ENCODE results near the gene CAMSAP2.
A peak's percentile ranks its signal among the peaks of the same experiment; 100 is the strongest.

Gene CAMSAP2, protein sequence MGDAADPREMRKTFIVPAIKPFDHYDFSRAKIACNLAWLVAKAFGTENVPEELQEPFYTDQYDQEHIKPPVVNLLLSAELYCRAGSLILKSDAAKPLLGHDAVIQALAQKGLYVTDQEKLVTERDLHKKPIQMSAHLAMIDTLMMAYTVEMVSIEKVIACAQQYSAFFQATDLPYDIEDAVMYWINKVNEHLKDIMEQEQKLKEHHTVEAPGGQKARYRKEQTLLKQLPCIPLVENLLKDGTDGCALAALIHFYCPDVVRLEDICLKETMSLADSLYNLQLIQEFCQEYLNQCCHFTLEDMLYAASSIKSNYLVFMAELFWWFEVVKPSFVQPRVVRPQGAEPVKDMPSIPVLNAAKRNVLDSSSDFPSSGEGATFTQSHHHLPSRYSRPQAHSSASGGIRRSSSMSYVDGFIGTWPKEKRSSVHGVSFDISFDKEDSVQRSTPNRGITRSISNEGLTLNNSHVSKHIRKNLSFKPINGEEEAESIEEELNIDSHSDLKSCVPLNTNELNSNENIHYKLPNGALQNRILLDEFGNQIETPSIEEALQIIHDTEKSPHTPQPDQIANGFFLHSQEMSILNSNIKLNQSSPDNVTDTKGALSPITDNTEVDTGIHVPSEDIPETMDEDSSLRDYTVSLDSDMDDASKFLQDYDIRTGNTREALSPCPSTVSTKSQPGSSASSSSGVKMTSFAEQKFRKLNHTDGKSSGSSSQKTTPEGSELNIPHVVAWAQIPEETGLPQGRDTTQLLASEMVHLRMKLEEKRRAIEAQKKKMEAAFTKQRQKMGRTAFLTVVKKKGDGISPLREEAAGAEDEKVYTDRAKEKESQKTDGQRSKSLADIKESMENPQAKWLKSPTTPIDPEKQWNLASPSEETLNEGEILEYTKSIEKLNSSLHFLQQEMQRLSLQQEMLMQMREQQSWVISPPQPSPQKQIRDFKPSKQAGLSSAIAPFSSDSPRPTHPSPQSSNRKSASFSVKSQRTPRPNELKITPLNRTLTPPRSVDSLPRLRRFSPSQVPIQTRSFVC (N-terminal part only)

DNA sequence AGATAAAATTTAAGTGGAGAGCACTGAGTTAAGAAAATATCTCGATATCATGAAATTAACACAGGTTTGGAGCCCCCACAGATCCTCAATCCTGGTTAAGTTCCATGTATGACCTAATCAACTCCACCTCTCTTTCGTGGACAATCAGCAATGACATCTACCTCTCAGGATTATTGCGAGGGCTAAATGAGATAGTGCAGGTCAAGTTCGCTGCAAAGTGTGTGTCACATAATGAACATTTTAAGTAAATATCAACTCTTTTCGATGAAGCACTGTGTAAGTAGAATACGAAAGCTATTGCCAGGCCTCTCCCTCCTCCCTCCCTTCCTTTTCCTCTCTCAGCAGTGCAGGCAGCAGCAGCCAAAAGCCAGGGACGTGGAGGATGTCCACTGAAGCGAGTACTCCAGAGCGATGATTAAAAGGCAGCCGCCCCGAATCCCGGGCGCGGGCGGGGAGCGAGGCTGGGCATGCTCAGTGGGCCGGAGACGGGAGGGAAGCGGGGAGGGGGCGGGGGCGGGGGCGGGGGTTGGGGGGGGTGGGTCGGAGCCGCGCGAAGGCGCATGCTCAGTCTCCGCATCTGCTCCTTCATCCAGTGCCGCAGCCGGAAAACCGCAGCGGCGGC lies at the start of gene CAMSAP2:
Gene CAMSAP2 (plus strand): TSS at position 567 of the 622 bp plus-strand sequence. CDS start 935 bp downstream, outside the sequence.
- H3K9me3 Mint-ChIP-seq = no peaks in the 10 kb centered on the region
- TF ChIP-seq, protein P1, sequence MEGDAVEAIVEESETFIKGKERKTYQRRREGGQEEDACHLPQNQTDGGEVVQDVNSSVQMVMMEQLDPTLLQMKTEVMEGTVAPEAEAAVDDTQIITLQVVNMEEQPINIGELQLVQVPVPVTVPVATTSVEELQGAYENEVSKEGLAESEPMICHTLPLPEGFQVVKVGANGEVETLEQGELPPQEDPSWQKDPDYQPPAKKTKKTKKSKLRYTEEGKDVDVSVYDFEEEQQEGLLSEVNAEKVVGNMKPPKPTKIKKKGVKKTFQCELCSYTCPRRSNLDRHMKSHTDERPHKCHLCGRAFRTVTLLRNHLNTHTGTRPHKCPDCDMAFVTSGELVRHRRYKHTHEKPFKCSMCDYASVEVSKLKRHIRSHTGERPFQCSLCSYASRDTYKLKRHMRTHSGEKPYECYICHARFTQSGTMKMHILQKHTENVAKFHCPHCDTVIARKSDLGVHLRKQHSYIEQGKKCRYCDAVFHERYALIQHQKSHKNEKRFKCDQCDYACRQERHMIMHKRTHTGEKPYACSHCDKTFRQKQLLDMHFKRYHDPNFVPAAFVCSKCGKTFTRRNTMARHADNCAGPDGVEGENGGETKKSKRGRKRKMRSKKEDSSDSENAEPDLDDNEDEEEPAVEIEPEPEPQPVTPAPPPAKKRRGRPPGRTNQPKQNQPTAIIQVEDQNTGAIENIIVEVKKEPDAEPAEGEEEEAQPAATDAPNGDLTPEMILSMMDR (IDR thresholded peaks at IDR 0.05; ENCODE audit: unreplicated experiment in 3 of 3) = no peak
- peak within 1 kb of the TSS; percentile 99 for H3K27ac Mint-ChIP-seq
- peaks cover 3% of the 10 kb centered on the region for H3K36me3 Mint-ChIP-seq (ENCODE audit: low read depth)
- H3K27me3 Mint-ChIP-seq (ENCODE audit: low read depth) = no peaks in the 10 kb centered on the region
- peaks cover 42% of the 10 kb centered on the region for H3K4me1 Mint-ChIP-seq
- H3K4me3 Mint-ChIP-seq = peak within 1 kb of the TSS; percentile 97 to 100 (median 98)

DNA sequence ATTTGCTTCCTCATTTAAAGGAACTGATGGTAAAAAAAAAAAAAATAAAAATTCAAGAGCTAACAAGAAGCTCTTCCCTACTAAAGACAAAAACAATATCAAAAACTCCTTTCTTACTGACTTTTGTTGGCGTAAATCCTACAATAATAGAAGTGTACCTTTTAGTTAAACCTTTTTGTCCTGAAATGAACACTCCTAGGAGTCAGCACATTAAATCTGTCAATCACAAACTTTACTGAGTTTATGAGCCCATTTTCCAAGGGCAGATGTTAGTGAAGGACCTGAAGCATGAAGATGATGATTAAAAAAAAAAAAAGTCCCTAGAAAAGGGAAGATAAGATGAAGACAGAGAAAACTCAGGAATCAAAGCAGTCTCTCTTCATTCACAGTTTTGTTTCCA lies 46.4 kb upstream of the CAMSAP2 start:
- Mint-ChIP-seq H3K4me1 (peaks cover 10% of the 10 kb centered on the region), H3K27me3 (ENCODE audit: low read depth) (no peaks in the 10 kb centered on the region), H3K9me3 (peaks cover 3% of the 10 kb centered on the region), H3K27ac (no peak overlapping the region), H3K36me3 (ENCODE audit: low read depth) (no peaks in the 10 kb centered on the region), H3K4me3 (no peak overlapping the region)
- TF ChIP-seq, protein P1 (IDR thresholded peaks at IDR 0.05; ENCODE audit: unreplicated experiment in 3 of 3) = no peak

DNA sequence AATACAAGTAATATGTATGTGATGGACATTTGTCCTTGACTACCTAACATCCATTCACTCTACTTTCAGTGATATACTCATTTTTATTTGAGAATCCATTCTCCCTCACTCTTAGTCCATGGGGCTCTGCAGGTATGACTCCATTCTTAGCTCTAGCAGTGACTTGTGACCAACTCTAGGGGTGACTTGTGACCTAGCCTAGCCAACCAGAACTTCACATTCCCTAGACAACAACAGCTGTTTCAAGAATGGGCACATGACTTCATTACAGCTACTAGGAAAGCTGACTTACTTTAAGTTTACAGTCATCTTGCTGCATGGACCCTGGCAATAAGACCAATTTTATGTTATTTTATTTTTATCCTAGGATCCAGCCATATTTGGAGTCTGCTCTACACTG lies 45.4 kb upstream of the CAMSAP2 start:
- TF ChIP-seq, protein P1 (IDR thresholded peaks at IDR 0.05; ENCODE audit: unreplicated experiment in 3 of 3) = no peak
- no peak overlapping the region for H3K27ac Mint-ChIP-seq
- H3K9me3 Mint-ChIP-seq = peaks cover 3% of the 10 kb centered on the region
- H3K36me3 Mint-ChIP-seq (ENCODE audit: low read depth) = no peaks in the 10 kb centered on the region
- no peaks in the 10 kb centered on the region for H3K27me3 Mint-ChIP-seq (ENCODE audit: low read depth)
- H3K4me1 Mint-ChIP-seq = peaks cover 10% of the 10 kb centered on the region
- no peak overlapping the region for H3K4me3 Mint-ChIP-seq

DNA sequence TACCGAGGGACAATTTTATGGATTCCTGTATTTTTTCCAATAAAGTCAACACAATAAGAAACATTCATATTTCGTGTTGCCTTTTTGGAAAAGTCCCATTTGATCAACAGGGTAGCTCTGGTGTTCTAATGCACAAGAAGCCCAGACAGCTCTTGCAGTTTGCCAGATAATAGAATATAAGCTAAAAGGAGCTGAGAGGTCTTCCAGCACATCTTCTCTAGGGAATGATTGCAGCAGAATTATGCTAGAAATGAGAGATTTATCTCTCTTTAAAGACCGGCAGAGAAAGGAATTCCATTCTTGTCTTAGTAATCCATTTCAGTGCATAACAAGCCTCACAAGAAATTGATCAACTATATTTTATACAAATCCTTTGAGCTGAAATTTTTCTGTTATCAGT lies 44.0 kb upstream of the CAMSAP2 start:
- Mint-ChIP-seq H3K4me1 (peaks cover 10% of the 10 kb centered on the region), H3K4me3 (no peak overlapping the region)
- TF ChIP-seq, protein P1 (IDR thresholded peaks at IDR 0.05; ENCODE audit: unreplicated experiment in 3 of 3) = no peak

DNA sequence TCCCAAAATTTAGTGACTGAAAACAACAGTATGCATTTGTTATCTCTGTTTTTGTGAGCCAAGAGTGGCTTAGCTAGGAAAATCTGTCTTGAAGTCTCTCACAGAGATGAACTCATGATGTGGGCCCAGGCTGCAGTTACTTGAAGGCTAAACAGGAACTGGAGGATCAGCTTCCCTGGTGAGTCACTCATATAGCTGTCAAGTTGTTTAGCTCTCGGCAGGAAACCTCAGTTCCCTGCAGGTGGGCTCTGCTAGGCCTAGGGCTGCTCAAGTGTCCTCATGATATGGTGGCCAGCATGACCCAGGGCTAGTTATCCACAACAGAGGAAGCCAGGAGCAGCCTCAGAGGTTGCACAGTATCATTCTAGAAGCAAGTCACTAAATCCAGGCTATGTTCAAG lies 38.8 kb upstream of the CAMSAP2 start:
- Mint-ChIP-seq H3K4me1 (peaks cover 3% of the 10 kb centered on the region), H3K36me3 (ENCODE audit: low read depth) (no peaks in the 10 kb centered on the region), H3K4me3 (no peak overlapping the region), H3K9me3 (peaks cover 5% of the 10 kb centered on the region), H3K27me3 (ENCODE audit: low read depth) (no peaks in the 10 kb centered on the region), H3K27ac (no peak overlapping the region)
- TF ChIP-seq, protein P1 (IDR thresholded peaks at IDR 0.05; ENCODE audit: unreplicated experiment in 3 of 3) = no peak

More for the DNA sequence above, 44.0 kb upstream of the CAMSAP2 start:
- Mint-ChIP-seq H3K36me3 (ENCODE audit: low read depth) (no peaks in the 10 kb centered on the region), H3K27me3 (ENCODE audit: low read depth) (no peaks in the 10 kb centered on the region), H3K9me3 (peaks cover 5% of the 10 kb centered on the region), H3K27ac (no peak overlapping the region)

Data from nephron (organoid).